Hepatocyte (in vitro differentiated cells): Measurements from ENCODE around the gene TMEM150C. TPM values are rescaled to one million over a fixed set of nuclear protein-coding genes. Genes with fewer than 3 reads are reported as not detected.

ENCODE experiments used
- DNase-seq: peaks from one replicate; pipeline ENCODE4 v3.0.0-alpha.2; 2016; ENCODE audit warnings: low spot score
- H2AFZ ChIP-seq: fragments of 200-600 bp; sonication (generic); 2 replicates; pipeline ENCODE4 v1.6.0; 2016; ENCODE audit warnings: antibody characterized with exemption, mild to moderate bottlenecking
- H3K27ac ChIP-seq: fragments of 200-600 bp; sonication (generic); 2 replicates; pipeline ENCODE4 v1.5.1; 2016; ENCODE audit warnings: mild to moderate bottlenecking
- H3K27me3 ChIP-seq: fragments of 200-600 bp; sonication (generic); 2 replicates; pipeline ENCODE4 v1.6.1; 2016
- H3K36me3 ChIP-seq: fragments of 200-600 bp; sonication (generic); replicated peaks from 2 replicates; pipeline ENCODE4 v1.5.1; 2016; ENCODE audit warnings: low read depth; ENCODE audit not compliant: insufficient read depth
- H3K4me1 ChIP-seq: fragments of 200-600 bp; sonication (generic); 2 replicates; pipeline ENCODE4 v1.5.1; 2016; ENCODE audit warnings: mild to moderate bottlenecking, moderate library complexity; ENCODE audit not compliant: insufficient read depth
- H3K4me2 ChIP-seq: fragments of 200-600 bp; sonication (generic); 2 replicates; pipeline ENCODE4 v1.6.0; 2016
- H3K4me3 ChIP-seq: fragments of 200-600 bp; sonication (generic); 2 replicates; pipeline ENCODE4 v1.5.1; 2016; ENCODE audit warnings: mild to moderate bottlenecking
- H3K79me2 ChIP-seq: fragments of 200-600 bp; sonication (generic); 2 replicates; pipeline ENCODE4 v1.6.0; 2017; ENCODE audit warnings: mild to moderate bottlenecking
- H3K9me2 ChIP-seq: fragments of 200-600 bp; sonication (generic); replicated peaks from 2 replicates; pipeline ENCODE4 v1.6.0; 2017; ENCODE audit warnings: mild to moderate bottlenecking; ENCODE audit not compliant: insufficient read depth
- H3K9me3 ChIP-seq: fragments of 200-600 bp; sonication (generic); 2 replicates; pipeline ENCODE4 v1.5.1; 2016; ENCODE audit warnings: low read depth, mild to moderate bottlenecking
- H4K20me1 ChIP-seq: fragments of 200-600 bp; sonication (generic); 2 replicates; pipeline ENCODE4 v1.6.0; 2016; ENCODE audit warnings: mild to moderate bottlenecking; ENCODE audit not compliant: insufficient read depth, poor library complexity, severe bottlenecking
- EZH2 ChIP-seq: fragments of 200-600 bp; sonication (generic); IDR thresholded peaks from 2 replicates; pipeline ENCODE4 v1.6.1; 2016; ENCODE audit warnings: antibody characterized with exemption, mild to moderate bottlenecking, borderline replicate concordance
- EZH2phosphoT487 ChIP-seq: fragments of 200-600 bp; sonication (generic); IDR thresholded peaks from one replicate; pipeline ENCODE4 v1.6.1; 2018; ENCODE audit warnings: antibody characterized with exemption, mild to moderate bottlenecking, low read depth, moderate library complexity; ENCODE audit not compliant: unreplicated experiment, severe bottlenecking
- WGBS: methylation state at CpG from one replicate; pipeline ENCODE4 v1.1.6; 2016; ENCODE audit warnings: low lambda C conversion rate; ENCODE audit errors: missing lambda C conversion rate; 5-methylcytosine and 5-hydroxymethylcytosine counted together
- polyA plus RNA-seq: library from polyadenylated mRNA; unstranded; fragments of >200 nt; fragmentation: Nextera tagmentation; extraction: Ambion mirVana; gene quantifications from 2 replicates; pipeline ENCODE4 v1.2.1, GENCODE V29; 2016
- total RNA-seq: library from RNA; depleted of rRNA; stranded (reverse); fragments of >200 nt; gene quantifications from 2 replicates; pipeline ENCODE4 v1.2.3, GENCODE V29; 2014
- TF ChIP-seq, protein P1 (sequence below): fragments of 200-600 bp; sonication (generic); IDR thresholded peaks from 2 replicates; pipeline ENCODE4 v1.5.1; 2016; ENCODE audit warnings: antibody characterized with exemption, mild to moderate bottlenecking; ENCODE audit not compliant: poor library complexity

TMEM150C gene
- total and polyA plus RNA-seq, 2 experiments from 2014 or later = 3.3 to 4.5 TPM

DNA sequence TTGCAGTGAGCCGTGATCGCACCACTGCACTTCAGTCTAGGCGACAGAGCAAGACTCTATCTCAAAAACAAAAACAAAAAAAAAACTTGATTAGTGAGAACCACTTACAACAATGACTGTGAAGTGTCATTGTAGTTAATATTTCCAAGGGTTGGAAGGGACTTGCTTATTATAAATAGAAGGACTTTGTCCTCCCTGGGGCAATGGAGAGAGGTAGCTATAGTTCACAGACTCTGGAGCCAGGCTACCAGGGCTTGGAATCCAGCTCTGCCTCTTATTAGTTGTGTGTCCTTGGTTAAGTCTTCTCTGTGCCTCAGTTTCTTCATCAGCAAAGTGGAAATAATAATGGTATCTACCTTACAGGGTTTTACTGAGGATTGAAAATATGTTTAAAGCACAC is 51.6 kb downstream of the TMEM150C start:
- H3K9me2 ChIP-seq = no peaks in the 10 kb centered on the region
- DNase-seq = peak; percentile 14
- 100% methylated on average over 3 of the region's 3 CpGs for WGBS

DNA sequence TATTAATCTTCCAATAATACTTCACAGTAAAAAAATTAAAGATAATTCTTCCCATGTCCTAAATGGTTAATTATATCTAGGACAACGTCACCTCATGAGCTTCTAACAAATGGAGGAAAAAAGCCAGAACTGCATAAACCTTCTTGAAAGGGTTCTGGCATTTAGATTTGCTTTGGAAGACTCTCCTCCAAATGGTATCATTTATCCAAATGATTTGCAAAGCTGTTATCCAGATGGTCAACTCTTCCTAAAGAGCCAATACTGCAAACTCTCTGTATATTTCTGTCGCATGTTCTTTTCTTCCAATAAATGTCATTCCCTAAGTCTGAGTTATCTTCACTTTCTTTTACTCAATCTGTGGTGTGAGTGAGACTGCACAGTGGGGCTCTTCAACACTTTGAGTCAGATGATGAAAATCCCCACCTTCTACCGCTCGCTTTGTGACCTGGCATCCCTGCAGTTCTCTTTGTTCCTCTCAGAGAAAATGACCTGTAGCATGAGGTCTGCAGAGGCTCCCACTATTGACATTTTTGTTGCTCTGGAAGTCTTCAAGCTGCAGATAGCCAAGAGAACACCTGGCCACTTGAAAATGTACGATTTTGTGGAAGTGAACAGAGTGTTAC is 52.9 kb downstream of the TMEM150C start:
- no peak overlapping the region for H3K4me2 ChIP-seq
- no peak overlapping the region for H3K27ac ChIP-seq
- H3K4me1 ChIP-seq = peaks cover 4% of the 10 kb centered on the region
- no peaks in the 10 kb centered on the region for H3K9me2 ChIP-seq
- no peak overlapping the region for H2AFZ ChIP-seq
- 35% methylated on average over 5 of the region's 5 CpGs for WGBS
- no peak overlapping the region for H3K4me3 ChIP-seq
- TF ChIP-seq, protein P1, sequence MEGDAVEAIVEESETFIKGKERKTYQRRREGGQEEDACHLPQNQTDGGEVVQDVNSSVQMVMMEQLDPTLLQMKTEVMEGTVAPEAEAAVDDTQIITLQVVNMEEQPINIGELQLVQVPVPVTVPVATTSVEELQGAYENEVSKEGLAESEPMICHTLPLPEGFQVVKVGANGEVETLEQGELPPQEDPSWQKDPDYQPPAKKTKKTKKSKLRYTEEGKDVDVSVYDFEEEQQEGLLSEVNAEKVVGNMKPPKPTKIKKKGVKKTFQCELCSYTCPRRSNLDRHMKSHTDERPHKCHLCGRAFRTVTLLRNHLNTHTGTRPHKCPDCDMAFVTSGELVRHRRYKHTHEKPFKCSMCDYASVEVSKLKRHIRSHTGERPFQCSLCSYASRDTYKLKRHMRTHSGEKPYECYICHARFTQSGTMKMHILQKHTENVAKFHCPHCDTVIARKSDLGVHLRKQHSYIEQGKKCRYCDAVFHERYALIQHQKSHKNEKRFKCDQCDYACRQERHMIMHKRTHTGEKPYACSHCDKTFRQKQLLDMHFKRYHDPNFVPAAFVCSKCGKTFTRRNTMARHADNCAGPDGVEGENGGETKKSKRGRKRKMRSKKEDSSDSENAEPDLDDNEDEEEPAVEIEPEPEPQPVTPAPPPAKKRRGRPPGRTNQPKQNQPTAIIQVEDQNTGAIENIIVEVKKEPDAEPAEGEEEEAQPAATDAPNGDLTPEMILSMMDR = no peak
- TF ChIP-seq EZH2 (no peak), EZH2phosphoT487 (no peak)
- DNase-seq = no peak
- H3K27me3 ChIP-seq = no peaks in the 10 kb centered on the region
- no peaks in the 10 kb centered on the region for H3K9me3 ChIP-seq
- H4K20me1 ChIP-seq = no peaks in the 10 kb centered on the region
- H3K36me3 ChIP-seq = no peaks in the 10 kb centered on the region
- no peaks in the 10 kb centered on the region for H3K79me2 ChIP-seq

More for the DNA sequence above, 51.6 kb downstream of the TMEM150C start:
- H3K36me3 ChIP-seq = no peaks in the 10 kb centered on the region
- H3K27me3 ChIP-seq = no peaks in the 10 kb centered on the region
- H3K79me2 ChIP-seq = no peaks in the 10 kb centered on the region
- TF ChIP-seq EZH2phosphoT487 (no peak), EZH2 (no peak)
- TF ChIP-seq, protein P1 = no peak
- peaks cover 4% of the 10 kb centered on the region for H3K4me1 ChIP-seq
- no peak overlapping the region for H3K27ac ChIP-seq
- H4K20me1 ChIP-seq = no peaks in the 10 kb centered on the region
- no peak overlapping the region for H3K4me2 ChIP-seq
- H3K9me3 ChIP-seq = no peaks in the 10 kb centered on the region
- H2AFZ ChIP-seq = no peak overlapping the region
- H3K4me3 ChIP-seq = no peak overlapping the region

DNA sequence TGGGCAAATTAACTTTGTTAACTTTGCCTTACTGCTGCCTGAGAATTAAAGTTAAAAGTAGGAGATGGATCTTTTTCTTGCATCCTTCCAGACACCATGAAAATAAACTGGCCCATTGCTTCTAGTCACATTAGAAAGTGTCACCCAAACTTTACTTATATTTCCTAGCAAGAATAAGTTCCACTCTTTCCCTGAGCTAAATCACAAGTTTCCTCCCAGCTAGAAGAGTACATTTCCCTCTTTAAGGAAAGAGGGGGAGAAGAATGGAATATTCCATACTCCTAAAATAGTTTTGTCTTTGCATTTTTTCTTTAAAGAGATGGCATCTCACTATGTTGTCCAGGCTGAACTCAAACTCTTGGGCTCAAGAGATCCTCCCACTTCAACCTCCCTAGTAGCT is 53.8 kb downstream of the TMEM150C start:
- H4K20me1 ChIP-seq = no peaks in the 10 kb centered on the region
- H3K4me3 ChIP-seq = no peak overlapping the region
- H3K27ac ChIP-seq = no peak overlapping the region
- TF ChIP-seq EZH2 = no peak
- TF ChIP-seq, protein P1 = no peak
- H3K36me3 ChIP-seq = no peaks in the 10 kb centered on the region
- H3K9me3 ChIP-seq = no peaks in the 10 kb centered on the region
- H3K27me3 ChIP-seq = no peaks in the 10 kb centered on the region
- no peak overlapping the region for H3K4me2 ChIP-seq
- H3K9me2 ChIP-seq = no peaks in the 10 kb centered on the region
- DNase-seq = no peak
- peaks cover 4% of the 10 kb centered on the region for H3K4me1 ChIP-seq
- no peaks in the 10 kb centered on the region for H3K79me2 ChIP-seq
- H2AFZ ChIP-seq = no peak overlapping the region

DNA sequence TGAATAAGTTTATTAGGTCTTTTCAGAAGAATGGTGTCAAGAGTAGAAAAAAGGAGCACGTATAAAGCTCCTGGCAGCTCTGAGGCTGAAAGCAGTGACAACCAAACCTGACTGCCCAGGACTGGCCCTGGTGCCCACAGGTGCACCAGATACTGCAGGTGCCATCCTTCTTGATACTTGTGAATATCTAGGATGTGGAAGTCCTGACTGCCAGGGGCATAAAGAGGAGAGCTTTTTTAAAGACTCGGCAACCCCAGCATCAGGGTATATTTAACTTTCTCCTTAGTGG is 60.7 kb downstream of the TMEM150C start:
- Histone ChIP-seq H3K27me3 (no peaks in the 10 kb centered on the region), H3K9me2 (no peaks in the 10 kb centered on the region), H3K27ac (no peak overlapping the region), H4K20me1 (no peaks in the 10 kb centered on the region), H3K4me2 (no peak overlapping the region), H2AFZ (no peak overlapping the region), H3K9me3 (no peaks in the 10 kb centered on the region), H3K79me2 (no peaks in the 10 kb centered on the region), H3K4me1 (no peaks in the 10 kb centered on the region), H3K4me3 (no peak overlapping the region), H3K36me3 (no peaks in the 10 kb centered on the region)
- DNase-seq = no peak
- 86% methylated on average over 2 of the region's 2 CpGs for WGBS
- TF ChIP-seq EZH2phosphoT487 (no peak), EZH2 (no peak)
- TF ChIP-seq, protein P1 = no peak
